Measurements from ENCODE around the gene FPGS.
"Not testable (repeated sequence)": the region's sequence is repeated elsewhere in the genome, so short reads cannot be mapped to it uniquely, and the experiment has no call there.

Gene FPGS

GRCh38 chr9:127771570-127772189 lies 31.0 kb upstream of the FPGS start:
- no peak for DNase-seq

- DNase-seq, result no peak
Measured at GRCh38 chr9:127772603-127773002, 30.1 kb upstream of the FPGS start.

DNA sequence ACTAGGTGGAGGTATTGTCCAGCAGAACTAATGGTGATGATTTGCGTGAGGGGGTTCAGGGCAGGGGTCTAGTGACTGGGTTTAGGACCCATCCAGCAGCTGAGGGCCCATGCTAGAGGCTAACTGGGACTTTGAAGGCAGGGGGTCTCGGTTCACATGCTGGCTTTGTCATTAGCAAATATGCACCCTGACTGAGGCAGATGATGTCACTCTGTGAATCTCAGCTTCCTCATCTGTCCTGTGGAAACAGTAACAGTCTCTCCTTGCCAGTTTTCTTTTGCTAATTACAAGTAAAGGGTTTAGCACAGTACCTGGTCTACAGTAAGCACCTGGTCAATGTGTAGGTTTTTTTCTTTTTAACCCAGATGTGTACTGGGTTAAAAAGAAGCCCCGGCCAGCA lies 29.4 kb upstream of the FPGS start:
- DNase-seq, result no peak

GRCh38 chr9:127773981-127774380 lies 28.7 kb upstream of the FPGS start:
- DNase-seq, result no peak

- DNase-seq, result peak; percentile 79
Measured at GRCh38 chr9:127776195-127776923, 26.3 kb upstream of the FPGS start.

- peak; percentile 50 for DNase-seq
Measured at GRCh38 chr9:127776924-127777289, 25.8 kb upstream of the FPGS start.

DNA sequence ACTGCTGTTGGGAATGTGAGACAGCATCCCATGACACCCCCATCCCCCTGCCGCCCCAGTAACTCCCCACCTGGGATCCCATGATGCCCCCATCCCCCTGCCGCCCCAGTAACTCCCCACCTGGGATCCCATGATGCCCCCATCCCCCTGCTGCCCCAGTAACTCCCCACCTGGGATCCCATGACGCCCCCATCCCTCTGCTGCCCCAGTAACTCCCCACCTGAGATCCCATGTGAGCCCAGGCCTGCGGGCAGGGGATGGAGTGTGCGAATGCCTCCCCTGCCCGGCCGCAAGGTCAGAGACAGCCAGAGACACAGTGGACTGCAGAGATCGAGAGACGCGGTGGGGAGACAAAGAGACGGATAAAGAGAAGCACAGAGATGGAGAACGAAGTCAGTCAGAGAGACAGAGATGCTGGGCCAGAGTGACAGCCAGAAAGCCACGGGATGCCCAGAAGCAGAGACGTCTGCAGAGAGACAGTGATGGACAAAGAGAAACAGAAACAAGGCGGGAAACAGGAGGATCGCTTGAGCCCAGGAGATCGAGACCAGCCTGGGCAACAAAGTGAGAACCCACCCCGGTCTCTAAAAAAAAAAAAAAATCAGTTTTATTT lies 25.2 kb upstream of the FPGS start:
- peak; percentile 45 for DNase-seq

- DNase-seq, result peak; percentile 71
Measured at GRCh38 chr9:127778280-127779135, 24.2 kb upstream of the FPGS start, which contains the start of gene SH2D3C. Gene SH2D3C, minus strand, starts transcription at chr9:127778666. Its CDS starts 39 bp downstream, at chr9:127778627.

- peak; percentile 74 for DNase-seq
Measured at GRCh38 chr9:127779136-127779981, 23.3 kb upstream of the FPGS start.

DNA sequence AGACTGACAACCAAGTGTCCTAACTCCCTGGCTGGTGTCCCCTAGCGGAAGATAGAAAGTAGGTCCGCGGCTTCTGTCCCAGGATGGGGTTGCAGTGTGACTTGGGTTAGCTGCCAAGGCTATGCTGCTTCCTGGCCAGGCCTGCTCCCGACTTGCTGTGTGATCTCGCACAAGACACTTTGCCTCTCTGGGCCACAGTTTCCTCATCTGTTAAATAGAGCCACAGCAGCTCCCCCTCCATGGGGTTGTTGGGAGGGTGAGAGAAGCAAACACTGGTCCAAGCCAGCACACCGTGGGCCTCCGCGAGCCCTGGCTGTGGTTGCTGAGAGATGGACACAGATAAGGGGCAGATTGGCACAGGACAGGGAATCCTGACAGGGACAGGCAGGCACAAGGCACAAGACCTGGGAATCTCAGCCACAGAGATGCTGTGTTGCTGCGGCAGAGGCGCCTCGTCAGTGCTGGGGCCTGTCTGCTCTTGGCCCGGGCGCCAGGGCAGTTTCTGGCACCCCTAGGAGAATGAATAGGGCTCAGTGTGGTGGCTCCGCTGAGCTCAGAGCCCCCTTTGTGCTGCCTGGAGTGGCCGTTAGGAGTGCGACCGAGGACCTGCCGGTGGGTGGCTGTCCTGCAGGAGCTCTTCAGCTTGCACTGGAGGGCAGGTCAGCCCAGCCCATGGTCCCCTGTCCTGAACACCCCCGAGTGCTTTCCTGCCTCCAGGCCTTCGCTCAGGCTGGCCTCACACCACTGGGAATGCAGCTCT lies 22.4 kb upstream of the FPGS start:
- no peak for DNase-seq

- DNase-seq, result not testable (repeated sequence)
Measured at GRCh38 chr9:127780909-127781308, 21.8 kb upstream of the FPGS start.

DNA sequence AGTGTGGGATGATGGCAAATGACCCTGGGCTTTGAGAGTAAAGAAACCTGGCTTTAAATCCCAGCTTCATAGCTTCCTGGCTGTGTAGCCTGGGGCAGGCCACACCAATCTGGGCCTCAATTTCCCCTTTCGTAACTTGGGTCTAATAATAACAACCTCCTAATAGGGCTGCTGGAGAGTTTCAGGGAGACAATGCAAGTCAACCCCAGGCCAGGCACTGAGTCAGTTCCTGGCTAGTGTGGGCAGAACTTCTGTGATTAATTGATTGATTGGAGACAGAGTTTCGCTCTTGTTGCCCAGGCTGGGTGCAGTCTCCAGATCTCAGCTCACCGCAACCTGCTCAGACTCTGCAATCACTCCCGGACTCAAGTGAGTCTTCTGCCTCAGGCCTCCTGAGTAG lies 20.9 kb upstream of the FPGS start:
- DNase-seq, result no peak

DNA sequence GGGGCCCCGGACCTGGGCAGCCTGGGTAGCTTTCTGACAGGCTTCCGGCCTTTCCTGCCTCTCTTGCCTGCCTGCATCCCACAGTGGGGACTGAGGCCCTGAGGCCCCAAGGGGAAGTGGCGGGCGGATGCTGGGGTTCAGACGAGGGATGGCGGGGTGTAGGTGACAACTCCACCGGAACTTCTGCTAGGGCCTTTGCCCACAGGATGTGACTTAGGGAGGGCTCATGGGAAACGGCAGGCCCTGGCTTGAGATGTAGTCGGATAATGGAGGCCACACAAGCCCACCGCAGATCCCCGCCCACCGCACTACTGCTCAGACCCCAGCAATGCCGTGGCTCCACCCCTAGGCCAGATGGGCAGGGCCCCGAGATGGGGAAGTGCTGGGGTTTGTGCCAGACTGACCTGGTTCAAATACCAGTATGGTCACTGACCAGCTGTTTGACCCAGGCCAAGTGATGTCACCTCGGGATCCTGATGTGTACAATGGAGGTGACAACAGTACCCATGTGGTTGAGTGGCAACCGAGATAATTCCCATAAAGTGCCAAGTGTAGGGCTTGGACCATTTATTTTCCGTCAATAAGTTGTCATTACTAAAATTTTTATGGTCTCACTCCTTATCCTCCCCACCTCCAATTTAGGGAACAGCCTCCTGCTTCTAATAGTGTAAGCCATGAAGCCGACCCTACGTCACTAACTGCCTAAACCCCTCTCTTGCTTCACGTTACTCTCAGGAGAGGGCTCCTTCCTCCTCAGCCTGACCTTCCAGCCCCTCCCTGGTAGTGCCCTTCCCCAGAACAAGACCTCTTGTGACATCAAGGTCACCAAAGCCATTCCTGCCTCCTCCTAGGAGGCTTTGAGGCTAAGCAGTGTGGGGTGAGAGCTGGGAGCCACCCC lies 19.3 kb upstream of the FPGS start:
- peak; percentile 87 for DNase-seq

DNA sequence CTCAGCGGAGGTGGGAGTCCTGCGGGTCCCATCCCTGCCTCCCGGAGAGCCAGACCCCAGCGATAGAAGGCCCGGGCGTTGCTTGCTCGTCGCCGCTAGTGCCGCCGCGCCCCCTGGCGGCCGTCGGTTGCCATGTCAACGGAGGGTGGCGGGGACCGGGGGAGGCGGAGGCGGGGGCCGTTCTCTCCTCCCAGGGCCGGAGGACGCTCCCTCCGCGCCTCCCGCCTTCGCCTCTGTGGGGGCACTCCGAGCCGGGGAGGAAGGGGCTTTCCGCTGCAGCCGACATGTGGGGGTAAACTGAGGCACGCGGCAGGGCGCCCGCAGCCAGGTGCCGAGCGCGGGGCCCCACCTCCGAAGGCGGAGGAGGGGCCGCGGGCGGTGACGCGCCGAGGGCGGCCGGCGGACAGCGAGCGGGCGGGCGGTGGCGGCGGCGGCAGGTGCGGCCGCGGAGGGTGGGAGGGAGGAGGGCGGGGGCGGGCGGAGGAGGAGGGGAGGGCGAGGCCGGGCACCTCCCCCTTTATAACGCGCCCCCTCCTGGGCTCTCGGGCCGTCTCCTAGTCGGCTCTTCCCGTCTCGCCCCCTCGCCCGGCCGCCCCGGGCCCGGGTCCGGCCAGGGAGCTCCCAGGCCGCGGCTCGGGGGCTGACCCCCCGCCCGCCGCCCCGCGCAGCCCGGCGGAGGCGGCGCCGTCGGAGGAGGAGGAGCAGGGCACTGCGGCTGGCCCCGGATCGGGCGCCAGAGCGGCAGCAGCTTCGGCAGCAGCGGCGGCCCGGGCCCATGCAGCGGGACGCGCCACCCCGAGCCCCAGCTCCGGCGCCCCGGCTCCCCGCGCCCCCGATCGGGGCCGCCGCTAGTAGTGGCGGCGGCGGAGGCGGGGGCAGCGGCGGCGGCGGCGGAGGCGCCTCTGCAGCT lies 17.4 kb upstream of the FPGS start:
- peak; percentile 92 for DNase-seq

DNA sequence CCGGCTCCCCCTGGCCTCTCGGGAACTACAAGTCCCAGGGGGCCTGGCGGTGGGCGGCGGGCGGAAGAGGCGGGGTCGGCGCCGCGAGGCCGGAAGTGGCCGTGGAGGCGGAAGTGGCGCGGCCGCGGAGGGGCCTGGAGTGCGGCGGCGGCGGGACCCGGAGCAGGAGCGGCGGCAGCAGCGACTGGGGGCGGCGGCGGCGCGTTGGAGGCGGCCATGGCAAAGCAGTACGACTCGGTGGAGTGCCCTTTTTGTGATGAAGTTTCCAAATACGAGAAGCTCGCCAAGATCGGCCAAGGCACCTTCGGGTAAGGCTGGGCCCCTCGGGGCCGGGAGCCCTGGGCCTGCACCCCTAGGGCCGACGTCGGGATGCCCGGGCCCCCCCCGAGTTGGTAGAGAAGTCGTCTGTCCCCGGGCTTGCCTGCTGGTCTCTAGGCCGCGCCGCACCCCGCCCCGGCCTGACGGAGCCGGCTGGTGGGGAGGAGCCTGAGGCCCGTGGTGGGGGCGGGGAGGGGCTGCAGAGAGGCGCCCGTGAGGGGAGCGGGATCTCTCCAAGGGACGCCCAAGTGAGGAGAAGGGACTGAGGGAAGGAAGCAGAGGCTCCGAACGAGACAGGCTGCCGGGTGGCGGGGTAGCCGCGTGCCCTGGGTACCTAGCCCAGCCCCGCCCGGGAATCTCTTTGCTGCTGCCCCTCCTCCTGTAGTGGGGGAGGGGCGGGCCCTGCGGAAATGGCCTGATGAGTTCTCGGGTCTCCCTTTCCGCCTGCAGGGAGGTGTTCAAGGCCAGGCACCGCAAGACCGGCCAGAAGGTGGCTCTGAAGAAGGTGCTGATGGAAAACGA lies 16.5 kb upstream of the FPGS start, which contains the start of gene CDK9:
Gene CDK9, plus strand, starts transcription at position 102 of the 840 bp plus-strand sequence. Its CDS starts 115 bp downstream, at position 217.
- DNase-seq, result peak; percentile 94

- no peak for DNase-seq
Measured at GRCh38 chr9:127786773-127787104, 15.9 kb upstream of the FPGS start.

- peak; percentile 85 for DNase-seq
Measured at GRCh38 chr9:127788337-127789011, 14.2 kb upstream of the FPGS start.

DNA sequence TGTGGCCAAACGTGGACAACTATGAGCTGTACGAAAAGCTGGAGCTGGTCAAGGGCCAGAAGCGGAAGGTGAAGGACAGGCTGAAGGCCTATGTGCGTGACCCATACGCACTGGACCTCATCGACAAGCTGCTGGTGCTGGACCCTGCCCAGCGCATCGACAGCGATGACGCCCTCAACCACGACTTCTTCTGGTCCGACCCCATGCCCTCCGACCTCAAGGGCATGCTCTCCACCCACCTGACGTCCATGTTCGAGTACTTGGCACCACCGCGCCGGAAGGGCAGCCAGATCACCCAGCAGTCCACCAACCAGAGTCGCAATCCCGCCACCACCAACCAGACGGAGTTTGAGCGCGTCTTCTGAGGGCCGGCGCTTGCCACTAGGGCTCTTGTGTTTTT lies 13.5 kb upstream of the FPGS start:
- no peak for DNase-seq

All from stimulated activated CD8-positive, alpha-beta memory T cell treated with anti-CD3 and anti-CD28 coated beads, Interleukin-4, amount 100 ng/mL, for 48 hours (primary cell).